ENCODE measurements around the gene RNF115.
A peak's percentile ranks its signal among the peaks of the same experiment; 100 is the strongest.
"Not testable (repeated sequence)": the region's sequence is repeated elsewhere in the genome, so short reads cannot be mapped to it uniquely, and the experiment has no call there.

RNF115 gene

GRCh38 chr1:145823565-145824498 is at the start of gene RNF115, which contains the start of gene POLR3C:
TSS of gene RNF115 (minus strand) at chr1:145824095. CDS start at chr1:145823873, 222 bp downstream.
TSS of gene POLR3C (plus strand) at chr1:145824200. CDS start at chr1:145825777, 1,577 bp downstream.
- peak; percentile 66 to 82 for DNase-seq (ENCODE audit: low read depth in 2 of 2)

- DNase-seq (ENCODE audit: low read depth in 2 of 2), result peak in 1 of 2 donors; percentile 10
These were observed 48.4 kb upstream of the RNF115 start for GRCh38 chr1:145871994-145872924.

DNA sequence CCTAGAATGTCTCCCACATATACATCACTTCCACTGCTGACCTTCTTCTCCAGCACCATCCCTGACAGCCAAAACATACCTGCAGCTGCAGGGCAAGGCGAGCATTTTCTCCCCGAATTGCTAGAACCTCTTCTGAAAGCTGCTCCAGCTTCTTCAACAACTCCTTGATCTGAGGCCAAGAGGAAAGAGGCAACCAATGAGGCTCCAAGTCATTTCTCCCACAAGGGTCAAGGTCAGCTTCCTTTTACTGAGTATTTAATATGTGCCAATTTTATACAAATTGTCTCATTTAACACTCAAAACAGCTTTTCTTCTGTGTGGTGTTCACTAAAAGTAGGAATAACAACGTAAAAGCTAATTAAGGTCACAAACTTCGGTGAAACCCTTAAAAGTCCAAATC is 44.3 kb upstream of the RNF115 start:
- no peak for DNase-seq (ENCODE audit: low read depth in 2 of 2)

GRCh38 chr1:145863282-145864018 is 39.6 kb upstream of the RNF115 start:
- no peak for DNase-seq (ENCODE audit: low read depth in 2 of 2)

DNA sequence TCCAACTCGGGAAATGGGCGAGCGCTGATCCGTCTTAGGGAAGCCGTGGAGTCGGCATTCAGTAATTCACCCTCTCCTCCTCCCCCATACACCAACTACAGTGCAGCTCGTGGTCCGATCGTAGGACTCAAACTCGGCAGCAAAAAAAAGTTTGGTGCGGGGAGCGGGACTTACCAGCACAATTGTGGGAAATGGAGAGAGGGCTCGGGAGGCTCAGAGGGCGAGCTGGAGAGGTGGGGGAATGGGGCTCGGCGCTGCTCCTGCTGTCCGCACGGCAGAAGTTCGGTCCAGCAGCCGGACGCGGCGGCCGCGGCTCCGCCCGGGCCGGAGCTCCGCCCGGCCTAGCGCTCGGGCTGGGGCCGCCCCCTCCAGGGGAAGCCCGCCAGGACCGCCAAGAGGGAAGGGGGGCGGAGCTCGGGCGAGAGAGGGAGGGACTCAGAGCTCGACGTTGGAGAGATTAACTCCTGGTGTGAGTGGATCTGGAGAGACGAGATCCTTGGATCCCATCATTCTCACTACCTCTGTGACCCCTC is 35.7 kb upstream of the RNF115 start:
- DNase-seq (ENCODE audit: low read depth in 2 of 2), result peak; percentile 51 to 75

GRCh38 chr1:145858901-145859490 is 35.1 kb upstream of the RNF115 start, which contains the start of gene PIAS3:
TSS of gene PIAS3 (minus strand) at chr1:145859081. CDS start at chr1:145858990, 91 bp downstream.
- DNase-seq (ENCODE audit: low read depth in 2 of 2), result peak; percentile 61 to 82

GRCh38 chr1:145858238-145858900 is 34.5 kb upstream of the RNF115 start:
- peak; percentile 26 to 66 for DNase-seq (ENCODE audit: low read depth in 2 of 2)

GRCh38 chr1:145857170-145857569 is 33.3 kb upstream of the RNF115 start:
- no peak for DNase-seq (ENCODE audit: low read depth in 2 of 2)

DNA sequence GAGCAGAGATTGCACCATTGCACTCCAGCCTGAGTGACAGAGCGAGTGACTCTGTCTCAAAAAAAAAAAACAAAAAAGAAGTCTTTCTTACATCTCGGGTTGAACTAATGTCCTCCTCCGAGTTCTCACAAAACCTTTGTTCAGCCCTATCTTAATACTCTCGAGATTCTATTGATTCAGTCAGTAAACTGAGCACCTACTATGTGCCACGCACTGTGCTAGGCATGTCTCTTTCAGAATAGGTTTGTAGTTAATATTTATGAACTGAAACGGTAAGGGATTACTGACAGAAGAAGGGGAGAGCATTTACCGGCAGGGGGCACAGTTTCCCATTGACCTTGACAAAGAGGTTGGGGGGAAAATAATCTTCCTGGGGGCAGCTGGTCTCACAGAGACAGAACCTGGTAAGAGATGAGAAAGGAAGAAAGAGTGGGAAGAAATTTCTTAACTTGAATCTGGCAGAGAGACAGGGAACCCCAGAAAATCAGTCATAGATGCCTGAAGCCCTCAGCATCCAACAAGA is 31.6 kb upstream of the RNF115 start:
- DNase-seq (ENCODE audit: low read depth in 2 of 2), result no peak

GRCh38 chr1:145849356-145850160 is 25.7 kb upstream of the RNF115 start:
- no peak for DNase-seq (ENCODE audit: low read depth in 2 of 2)

DNA sequence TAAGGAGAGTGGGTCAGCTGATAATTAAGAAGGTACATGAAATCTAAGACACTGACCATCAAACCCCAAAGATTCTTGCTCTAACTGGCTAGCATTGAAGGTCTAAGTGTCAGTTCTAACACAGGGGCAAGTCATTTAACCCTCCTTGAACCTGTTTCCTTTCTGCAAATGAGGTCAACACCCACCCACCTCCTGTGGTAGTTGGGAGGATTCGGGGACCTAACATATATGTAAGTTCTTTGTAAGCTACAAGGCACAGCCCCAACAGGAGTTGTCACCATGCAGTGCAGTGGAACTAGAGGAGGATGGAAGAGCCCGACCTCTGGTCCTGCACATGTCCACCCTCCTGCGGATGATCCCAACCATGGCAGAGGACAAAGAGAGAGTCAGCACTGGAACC is 23.9 kb upstream of the RNF115 start:
- no peak for DNase-seq (ENCODE audit: low read depth in 2 of 2)

GRCh38 chr1:145846201-145846612 is 22.3 kb upstream of the RNF115 start:
- no peak for DNase-seq (ENCODE audit: low read depth in 2 of 2)

GRCh38 chr1:145845514-145846161 is 21.7 kb upstream of the RNF115 start, which contains the start of gene NUDT17:
TSS of gene NUDT17 (plus strand) at chr1:145845630. CDS start at chr1:145845641, 11 bp downstream.
- peak; percentile 53 to 64 for DNase-seq (ENCODE audit: low read depth in 2 of 2)

- DNase-seq (ENCODE audit: low read depth in 2 of 2), result no peak
These were observed 21.2 kb upstream of the RNF115 start for GRCh38 chr1:145845144-145845513.

GRCh38 chr1:145843031-145843430 is 19.1 kb upstream of the RNF115 start:
- DNase-seq (ENCODE audit: low read depth in 2 of 2), result no peak

DNA sequence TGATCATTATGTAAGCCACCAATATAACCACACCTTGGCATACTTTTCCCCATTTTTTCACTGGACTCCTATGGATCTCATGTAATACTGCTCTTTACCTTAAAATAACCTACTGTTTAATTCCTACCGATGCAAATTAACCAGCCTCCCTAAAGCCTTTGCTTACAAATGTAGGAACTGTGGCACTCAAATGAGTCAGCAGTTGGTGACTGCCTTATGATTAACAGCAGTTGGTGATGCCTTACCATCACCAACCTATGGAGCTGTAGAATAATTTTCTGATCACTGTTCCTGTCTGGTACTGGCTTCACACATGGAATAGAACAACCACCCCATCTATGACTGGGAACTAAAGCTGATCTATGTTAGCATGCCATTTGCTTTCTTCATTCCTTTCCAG is 13.8 kb upstream of the RNF115 start:
- no peak for DNase-seq (ENCODE audit: low read depth in 2 of 2)

DNA sequence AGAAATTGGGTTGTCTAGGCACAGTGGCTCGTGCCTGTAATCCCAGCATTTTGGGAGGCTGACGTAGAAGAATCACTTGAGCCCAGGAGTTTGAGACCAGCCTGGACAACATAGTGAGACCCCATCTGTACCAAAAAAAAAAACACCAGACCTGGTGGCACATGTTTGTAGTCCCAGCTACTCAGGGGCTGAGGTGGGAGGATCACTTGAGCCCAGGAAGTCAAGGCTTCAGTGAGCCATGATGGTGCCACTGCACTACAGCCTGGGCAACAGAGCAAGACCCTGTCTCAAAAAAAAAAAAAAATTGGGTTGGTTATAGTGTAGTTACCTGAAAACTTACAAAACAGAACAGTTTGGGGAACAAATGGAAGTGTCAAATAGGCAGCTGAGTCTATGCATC is 6.9 kb upstream of the RNF115 start:
- DNase-seq (ENCODE audit: low read depth in 2 of 2), result not testable (repeated sequence)

- DNase-seq (ENCODE audit: low read depth in 2 of 2), result no peak
These were observed 4.6 kb upstream of the RNF115 start for GRCh38 chr1:145828367-145829026.
